SK-N-SH (cell line): ENCODE measurements around the gene HNRNPM.

Experiments
- CHD2 ChIP-seq: fragments of 150-350 bp; IDR thresholded peaks from 2 replicates; pipeline ENCODE4 v1.6.1; 2018; ENCODE audit warnings: low read length; ENCODE audit not compliant: partially characterized antibody
- EP300 ChIP-seq, 2 experiments: IDR thresholded peaks; 2 replicates each; pipeline versions ENCODE4 v1.4.0 to v1.6.1; 2012; ENCODE audit warnings: borderline replicate concordance in 1 of 2, low read depth in 1 of 2, low read length in 1 of 2
- FOXJ3 ChIP-seq: sonication (generic); formaldehyde crosslinking; IDR thresholded peaks from 2 replicates; pipeline ENCODE4 v1.5.1; 2020; ENCODE audit warnings: mild to moderate bottlenecking, missing genetic modification reagents
- TAF1 ChIP-seq: IDR thresholded peaks from 2 replicates; pipeline ENCODE4 v1.6.1; 2012; ENCODE audit warnings: low read depth, mild to moderate bottlenecking, low read length, moderate library complexity, borderline replicate concordance
- TF ChIP-seq, protein P1 (sequence below): fragments of 200-600 bp; sonication (generic); IDR thresholded peaks from 2 replicates; pipeline ENCODE4 v1.6.1; 2017; ENCODE audit warnings: antibody characterized with exemption, mild to moderate bottlenecking, moderate library complexity

DNA sequence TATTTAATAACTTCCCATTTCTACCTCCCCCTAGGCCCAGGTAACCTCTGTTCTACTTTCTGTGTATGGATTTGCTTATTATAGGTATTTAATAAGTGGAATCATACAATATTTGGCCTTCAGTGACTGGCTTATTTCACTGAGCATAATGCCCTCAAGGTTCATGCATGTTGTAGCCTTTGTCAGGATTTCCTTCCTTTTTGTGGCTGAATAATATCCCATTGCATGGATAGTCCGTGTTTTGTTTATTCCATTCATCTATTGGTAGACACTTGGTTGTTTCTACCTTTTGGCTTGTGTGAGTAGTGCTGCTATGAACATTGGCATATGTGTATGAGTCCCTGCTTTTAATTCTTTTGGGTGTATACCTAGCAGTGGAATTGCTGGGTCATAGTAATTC lies 9.4 kb downstream of the HNRNPM start:
- TF ChIP-seq, protein P1, sequence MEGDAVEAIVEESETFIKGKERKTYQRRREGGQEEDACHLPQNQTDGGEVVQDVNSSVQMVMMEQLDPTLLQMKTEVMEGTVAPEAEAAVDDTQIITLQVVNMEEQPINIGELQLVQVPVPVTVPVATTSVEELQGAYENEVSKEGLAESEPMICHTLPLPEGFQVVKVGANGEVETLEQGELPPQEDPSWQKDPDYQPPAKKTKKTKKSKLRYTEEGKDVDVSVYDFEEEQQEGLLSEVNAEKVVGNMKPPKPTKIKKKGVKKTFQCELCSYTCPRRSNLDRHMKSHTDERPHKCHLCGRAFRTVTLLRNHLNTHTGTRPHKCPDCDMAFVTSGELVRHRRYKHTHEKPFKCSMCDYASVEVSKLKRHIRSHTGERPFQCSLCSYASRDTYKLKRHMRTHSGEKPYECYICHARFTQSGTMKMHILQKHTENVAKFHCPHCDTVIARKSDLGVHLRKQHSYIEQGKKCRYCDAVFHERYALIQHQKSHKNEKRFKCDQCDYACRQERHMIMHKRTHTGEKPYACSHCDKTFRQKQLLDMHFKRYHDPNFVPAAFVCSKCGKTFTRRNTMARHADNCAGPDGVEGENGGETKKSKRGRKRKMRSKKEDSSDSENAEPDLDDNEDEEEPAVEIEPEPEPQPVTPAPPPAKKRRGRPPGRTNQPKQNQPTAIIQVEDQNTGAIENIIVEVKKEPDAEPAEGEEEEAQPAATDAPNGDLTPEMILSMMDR: no peak
- TF ChIP-seq FOXJ3 (CRISPR knock-in tag): no peak
- TF ChIP-seq TAF1: no peak
- no peak for TF ChIP-seq CHD2
- no peak for TF ChIP-seq EP300 (IDR thresholded peaks at IDR 0.05; ENCODE audit: borderline replicate concordance in 1 of 2, low read depth in 1 of 2, low read length in 1 of 2)
